HL-60/S4 (cell line): Measurements from ENCODE around the gene NTNG1.

Source experiments
- in situ Hi-C: fragments of 300-500 bp; cut with MboI; formaldehyde crosslinking; loops from 2 replicates; pipeline ENCODE4 v1.14.3; 2022; ENCODE audit warnings: low sequenced_read_pairs

NTNG1 gene

DNA sequence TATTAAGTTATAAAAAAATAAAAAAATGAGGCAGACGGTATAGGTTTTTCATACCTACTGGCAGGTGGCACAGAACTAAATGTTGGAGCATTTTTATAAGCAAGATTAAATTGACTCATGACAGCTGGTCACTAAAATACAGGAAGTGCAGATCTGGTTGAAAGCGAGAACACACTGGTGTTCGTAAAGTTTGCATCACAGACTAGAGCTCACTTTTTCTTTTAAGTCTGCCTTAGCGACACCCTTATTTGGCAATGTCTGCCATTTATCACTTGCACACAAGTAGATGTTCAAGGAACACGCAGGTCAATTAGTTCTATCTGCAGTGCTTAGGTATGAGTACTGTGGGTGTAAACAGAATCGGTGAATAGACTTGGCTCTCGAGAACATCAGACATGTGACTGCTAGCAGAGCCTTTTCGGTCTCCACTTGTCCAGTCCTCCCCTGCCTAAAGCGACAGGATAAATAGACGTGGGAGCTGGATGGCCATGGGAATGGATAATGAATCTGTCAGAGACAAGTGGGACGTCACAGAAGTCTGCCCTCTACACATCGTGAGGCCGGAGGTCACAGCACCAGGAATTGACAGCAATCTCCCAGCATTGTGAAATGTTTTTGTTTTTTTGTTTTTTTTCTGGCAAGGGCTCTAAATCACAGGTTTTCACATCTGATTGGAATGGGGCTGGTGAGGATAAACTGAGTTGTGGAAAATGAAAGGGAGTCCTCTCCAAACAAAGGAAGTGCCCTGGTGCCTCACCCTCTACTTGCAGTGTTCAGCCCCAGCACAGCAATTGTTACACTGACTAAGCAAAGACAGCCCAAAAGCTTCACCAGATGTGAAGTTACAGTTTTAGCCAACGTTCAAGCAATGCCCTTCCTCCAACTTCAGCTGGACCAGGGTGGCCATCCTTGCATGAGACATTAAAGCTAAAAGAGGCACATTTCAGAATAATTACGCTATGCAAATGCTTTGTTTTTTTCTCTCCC, 248.9 kb downstream of the NTNG1 start:
- in situ Hi-C loops, result no loop called here

DNA sequence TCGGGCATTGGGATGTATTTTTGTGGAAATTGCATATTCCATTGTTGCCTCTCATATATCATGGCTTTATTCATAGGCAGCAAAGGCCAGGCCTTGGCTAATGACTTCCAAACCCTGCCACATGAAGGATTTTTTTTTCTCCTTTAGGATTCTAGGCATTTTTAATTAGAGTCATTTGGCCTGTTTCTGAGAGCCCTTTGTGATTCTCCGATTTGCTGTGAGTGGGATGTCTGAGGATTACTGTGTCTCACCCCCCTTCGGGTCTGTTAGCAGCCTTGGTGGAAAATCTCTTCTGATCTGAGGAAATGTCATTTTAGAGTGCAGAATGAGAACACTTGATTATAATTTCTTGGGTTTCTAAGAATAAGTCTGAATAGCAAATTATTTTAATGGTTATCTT, 253.5 kb downstream of the NTNG1 start:
- in situ Hi-C loops, result no loop called here

- in situ Hi-C loops, result no loop called here
These were observed 260.9 kb downstream of the NTNG1 start for GRCh38 chr1:107401704-107402103.

DNA sequence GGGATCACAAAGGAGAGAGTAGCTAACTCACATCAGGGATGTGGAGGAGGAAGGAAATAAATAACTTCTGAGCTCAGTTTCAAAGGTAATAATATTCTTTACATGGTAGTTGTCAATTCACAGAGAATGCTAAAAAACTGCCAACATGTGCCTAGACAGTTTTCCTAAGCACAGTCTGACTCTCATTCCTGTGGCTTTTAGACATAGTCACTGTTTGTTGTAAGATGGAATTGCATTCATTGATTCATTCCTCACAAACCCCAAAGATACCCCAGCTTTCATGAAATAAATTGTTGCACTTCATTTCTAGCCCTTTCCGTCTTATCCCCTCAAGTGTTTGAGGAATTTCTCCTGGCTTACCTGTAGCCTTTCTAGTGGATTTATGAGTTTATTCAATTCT, 263.9 kb downstream of the NTNG1 start:
- in situ Hi-C loops, result no loop called here

- in situ Hi-C loops, result no loop called here
These were observed 264.4 kb downstream of the NTNG1 start for GRCh38 chr1:107405236-107405635.

DNA sequence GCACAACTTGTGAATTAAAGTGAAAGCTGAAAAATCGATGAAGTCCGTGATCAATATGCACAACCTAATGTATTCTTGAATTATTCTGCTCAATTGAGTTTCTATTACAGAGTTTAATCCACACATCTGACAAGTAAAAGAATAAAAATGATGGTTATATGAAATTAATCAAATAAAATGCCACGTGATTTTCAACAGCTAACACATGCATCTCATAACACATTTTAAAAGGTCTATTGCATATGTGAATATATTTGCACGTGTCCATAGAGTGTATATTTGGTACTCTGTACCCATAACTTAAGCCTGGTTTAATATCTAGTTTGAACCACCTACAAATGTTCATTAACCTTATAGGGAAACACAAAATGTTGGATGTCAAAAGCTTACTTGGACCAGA, 266.2 kb downstream of the NTNG1 start:
- in situ Hi-C loops, result no loop called here

- in situ Hi-C loops, result no loop called here
These were observed 272.7 kb downstream of the NTNG1 start for GRCh38 chr1:107413546-107413945.

DNA sequence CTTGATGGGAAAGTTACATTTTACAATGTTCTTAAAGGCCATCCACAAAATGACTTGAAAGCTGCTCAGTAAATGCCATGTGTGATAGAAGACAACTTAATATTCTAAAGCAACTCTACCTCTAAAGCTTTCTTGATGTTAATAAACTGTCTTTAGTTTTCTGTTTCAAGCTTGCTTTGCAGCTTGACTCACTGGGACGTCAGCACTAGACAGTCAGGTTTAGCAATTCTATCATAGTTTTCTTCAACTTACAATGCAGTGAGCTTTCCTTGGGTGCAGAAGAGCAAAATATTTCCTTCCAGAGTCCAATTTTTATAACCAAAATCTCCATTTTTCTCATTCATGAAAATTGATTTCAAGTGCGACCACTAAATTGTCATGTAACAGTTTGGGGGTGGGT, 273.1 kb downstream of the NTNG1 start:
- in situ Hi-C loops, result no loop called here

- in situ Hi-C loops, result no loop called here
These were observed 273.7 kb downstream of the NTNG1 start for GRCh38 chr1:107414550-107414949.

DNA sequence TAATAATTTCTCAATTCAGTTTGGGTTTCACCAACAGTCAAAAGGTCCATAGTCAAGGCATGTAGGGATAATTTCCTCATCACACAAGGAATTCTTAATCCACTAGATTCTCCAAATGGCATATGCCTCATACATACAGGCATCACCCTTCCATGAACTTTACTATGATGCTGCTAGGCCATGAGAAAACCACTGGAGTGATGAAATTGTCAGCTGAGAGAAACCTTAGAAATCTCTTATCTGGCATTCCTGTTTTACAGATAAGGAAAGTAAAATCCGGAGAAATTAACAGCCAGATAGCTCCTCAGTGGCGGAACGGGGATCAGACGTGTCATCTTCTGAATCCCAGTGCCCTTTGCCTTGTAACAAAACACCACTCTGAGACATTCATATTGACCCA, 274.4 kb downstream of the NTNG1 start:
- in situ Hi-C loops, result no loop called here

- in situ Hi-C loops, result no loop called here
These were observed 278.2 kb downstream of the NTNG1 start for GRCh38 chr1:107419003-107419402.

DNA sequence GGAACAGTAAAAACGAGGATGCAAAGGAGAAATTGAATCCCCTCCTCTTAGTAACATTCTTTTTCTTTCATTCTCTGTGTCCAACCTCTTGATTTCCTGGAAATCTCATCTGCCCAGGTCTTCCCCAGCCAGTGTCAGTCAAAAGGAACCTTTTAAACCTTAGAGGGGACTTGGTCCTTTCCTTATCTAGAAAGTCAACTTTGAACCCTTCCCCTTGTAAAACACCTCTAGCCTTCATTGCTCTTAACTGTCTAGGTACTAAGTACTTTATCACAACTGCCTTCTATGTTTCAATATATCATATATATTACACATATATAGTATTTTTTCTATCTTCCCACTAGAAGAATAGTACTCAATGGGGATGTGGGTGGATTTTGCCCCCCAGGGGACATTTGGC, 282.1 kb downstream of the NTNG1 start:
- in situ Hi-C loops, result no loop called here

DNA sequence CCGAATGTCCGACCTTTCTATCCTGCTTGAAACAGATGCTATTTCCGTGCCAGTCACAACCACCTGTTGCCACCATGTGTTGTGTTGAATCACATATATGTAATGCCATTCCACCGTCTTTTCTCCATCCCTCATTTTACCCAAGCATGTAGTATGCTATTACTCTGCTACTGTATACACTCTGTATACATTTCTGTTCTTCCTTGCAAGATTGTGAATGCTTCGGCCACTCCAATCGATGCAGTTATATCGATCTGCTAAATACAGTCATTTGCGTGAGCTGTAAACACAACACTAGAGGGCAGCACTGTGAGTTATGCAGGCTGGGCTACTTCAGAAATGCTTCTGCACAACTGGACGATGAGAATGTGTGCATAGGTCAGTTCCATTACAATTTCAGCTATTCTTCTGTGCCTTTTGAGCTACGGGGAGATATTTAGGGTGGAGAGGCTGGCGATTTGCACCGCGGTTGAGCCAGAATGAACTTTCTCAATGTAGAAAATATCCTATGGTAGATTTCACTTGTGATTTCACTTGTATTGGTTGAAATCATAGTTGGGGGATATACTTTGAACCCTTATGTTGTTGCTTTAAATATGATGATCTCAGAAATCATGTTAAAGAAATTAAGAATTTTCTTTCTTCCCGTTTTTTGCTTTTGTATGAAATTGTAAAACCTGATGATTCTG, 289.8 kb downstream of the NTNG1 start:
- in situ Hi-C loops, result loop anchor here (25.0 kb wide), 1 partner anchor 307 kb away; no protein-coding TSS in a partner anchor

GRCh38 chr1:107432108-107432507, 291.3 kb downstream of the NTNG1 start:
- in situ Hi-C loops, result loop anchor here (25.0 kb wide), 1 partner anchor 305 kb away; no protein-coding TSS in a partner anchor

DNA sequence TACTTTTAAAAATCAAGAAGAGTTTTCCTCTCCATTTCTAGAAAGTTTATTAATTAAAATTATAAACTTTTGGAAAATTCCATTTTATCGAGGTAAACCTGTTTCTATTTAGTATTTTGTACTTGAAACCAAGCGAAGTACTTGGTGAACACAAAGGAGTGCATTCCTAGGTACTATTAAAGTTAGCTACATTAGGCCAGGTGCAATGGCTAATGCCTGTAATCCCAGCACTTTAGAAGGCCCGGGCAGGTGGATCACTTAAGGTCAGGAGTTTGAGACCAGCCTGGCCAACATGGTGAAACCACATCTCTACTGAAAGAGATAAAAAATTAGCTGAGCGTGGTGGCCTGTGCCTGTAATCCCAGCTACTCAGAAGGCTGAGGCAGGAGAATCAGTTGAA, 292.2 kb downstream of the NTNG1 start:
- in situ Hi-C loops, result loop anchor here (25.0 kb wide), 1 partner anchor 304 kb away; no protein-coding TSS in a partner anchor

DNA sequence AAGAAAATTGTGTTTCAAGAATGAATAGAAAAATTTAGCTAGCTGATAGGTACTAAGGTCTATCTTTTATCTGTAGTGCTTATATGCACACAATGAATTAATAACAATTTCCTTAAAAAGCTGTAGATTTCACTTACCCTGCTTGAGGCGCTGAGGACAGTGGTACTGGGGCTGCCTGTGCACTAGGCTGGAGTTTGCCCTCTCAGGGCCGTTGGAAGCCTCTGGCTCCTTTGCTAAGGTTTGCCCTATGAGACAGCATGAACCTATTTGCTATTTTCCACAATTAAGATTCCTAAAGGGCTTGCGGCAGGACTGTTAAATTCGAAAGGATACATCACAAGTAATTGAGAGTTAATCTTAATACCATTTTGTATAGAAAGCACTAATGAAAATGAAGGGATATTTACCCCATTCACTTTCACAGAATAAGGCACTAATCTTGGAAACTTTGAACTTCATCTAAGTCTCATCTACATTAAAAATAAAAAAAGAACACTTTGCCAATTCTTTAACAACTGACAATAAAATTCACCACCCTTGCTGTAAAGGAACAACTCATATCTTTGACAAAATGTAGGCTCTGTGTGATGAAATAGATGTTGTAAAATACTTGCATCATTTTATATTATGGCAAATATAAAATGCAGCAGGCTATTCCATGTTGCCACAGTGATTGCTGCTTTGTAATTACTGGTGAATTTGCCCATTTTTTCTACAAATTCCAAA, 293.0 kb downstream of the NTNG1 start:
- in situ Hi-C loops, result loop anchor here (25.0 kb wide), 1 partner anchor 304 kb away; no protein-coding TSS in a partner anchor

GRCh38 chr1:107434361-107434693, 293.5 kb downstream of the NTNG1 start:
- in situ Hi-C loops, result loop anchor here (25.0 kb wide), 1 partner anchor 303 kb away; no protein-coding TSS in a partner anchor

DNA sequence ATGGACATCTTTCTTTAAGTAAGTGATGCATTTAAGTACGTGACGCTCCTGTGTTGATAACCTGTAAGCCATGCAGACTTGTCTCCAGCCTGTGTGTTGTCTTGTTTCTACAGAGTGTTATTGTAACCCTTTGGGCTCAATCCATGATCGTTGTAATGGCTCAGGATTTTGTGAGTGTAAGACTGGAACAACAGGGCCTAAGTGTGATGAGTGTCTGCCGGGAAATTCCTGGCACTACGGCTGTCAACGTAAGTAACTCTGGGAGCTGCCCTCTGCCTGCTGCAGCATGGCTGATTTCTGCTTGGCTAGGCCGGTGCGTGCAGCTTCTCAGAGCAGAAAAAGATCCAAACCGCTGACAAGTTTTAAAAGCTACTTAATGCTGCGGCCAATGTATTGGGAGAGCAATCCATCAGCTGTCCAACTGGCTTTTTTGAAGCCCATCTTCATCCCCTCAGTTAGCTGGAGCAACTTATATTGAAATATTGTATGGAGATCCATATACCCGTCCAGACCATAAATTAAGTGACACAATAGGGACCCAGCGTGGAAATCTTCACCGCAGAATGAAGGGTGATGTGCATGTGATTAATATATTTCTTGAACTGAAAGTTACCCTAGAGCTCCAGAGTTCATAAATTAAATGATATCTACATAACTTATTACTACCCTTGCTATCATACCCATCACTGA, 295.9 kb downstream of the NTNG1 start:
- in situ Hi-C loops, result loop anchor here (25.0 kb wide), 1 partner anchor 301 kb away; no protein-coding TSS in a partner anchor

GRCh38 chr1:107439567-107439966, 298.7 kb downstream of the NTNG1 start:
- in situ Hi-C loops, result loop anchor here (25.0 kb wide), 1 partner anchor 298 kb away; no protein-coding TSS in a partner anchor

DNA sequence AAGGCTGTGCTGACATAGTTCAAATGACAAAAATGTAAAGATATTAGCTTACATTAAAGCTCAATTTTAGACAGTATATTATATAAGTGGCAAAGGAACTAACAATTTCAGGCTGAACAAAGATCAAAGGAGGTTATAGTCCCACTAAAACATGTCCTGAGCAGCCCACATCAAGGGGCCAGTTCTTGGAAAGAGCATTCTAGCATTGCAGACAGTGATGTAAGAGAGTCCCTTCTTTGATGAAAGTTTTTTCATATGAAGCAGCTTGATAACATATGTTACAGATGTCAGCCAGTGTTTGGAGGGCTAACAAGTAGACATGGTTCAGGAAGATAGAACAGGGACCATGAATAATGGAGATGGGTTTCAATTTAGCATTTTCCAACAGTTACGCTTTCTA, 301.7 kb downstream of the NTNG1 start:
- in situ Hi-C loops, result loop anchor here (25.0 kb wide), 1 partner anchor 295 kb away; no protein-coding TSS in a partner anchor
